ENCODE data around the gene ZNFX1.

DNA sequence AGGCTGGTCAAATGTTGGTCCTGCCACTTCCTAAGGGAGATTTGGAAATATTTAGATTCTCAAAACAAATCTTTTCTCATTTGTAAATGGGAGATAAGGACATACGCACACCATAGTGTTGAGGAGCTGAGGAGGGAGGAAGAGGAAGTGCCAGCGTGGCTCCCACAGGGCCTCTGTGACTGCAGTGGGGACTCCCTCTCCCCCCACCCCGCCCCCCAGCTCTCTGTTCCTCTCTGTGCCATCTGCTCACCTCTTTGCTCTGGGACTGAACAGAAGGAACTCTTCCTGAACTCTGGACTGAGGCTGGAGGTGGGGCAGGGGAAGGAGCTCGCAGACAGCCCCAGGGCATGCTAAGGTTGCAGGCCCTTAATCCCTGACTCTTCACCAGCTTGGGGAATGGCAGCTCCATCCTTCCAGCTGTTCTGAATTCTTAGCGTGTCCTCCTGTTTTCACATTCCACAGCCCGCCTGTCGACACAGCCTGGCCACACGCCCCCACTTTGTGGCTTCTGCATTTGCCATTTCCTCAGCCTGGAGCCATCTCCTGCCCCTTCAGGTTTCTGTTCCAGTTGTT lies 47.2 kb downstream of the ZNFX1 start:
- TF ChIP-seq, protein P1, sequence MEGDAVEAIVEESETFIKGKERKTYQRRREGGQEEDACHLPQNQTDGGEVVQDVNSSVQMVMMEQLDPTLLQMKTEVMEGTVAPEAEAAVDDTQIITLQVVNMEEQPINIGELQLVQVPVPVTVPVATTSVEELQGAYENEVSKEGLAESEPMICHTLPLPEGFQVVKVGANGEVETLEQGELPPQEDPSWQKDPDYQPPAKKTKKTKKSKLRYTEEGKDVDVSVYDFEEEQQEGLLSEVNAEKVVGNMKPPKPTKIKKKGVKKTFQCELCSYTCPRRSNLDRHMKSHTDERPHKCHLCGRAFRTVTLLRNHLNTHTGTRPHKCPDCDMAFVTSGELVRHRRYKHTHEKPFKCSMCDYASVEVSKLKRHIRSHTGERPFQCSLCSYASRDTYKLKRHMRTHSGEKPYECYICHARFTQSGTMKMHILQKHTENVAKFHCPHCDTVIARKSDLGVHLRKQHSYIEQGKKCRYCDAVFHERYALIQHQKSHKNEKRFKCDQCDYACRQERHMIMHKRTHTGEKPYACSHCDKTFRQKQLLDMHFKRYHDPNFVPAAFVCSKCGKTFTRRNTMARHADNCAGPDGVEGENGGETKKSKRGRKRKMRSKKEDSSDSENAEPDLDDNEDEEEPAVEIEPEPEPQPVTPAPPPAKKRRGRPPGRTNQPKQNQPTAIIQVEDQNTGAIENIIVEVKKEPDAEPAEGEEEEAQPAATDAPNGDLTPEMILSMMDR (IDR thresholded peaks at IDR 0.05; ENCODE audit: insufficient read depth, low read depth, low read length): no peak
- TF ChIP-seq EZH2 (IDR thresholded peaks at IDR 0.05; ENCODE audit: insufficient read depth, low read length): no peak

Measured in astrocyte (in vitro differentiated cells and primary cell).